Measurements from ENCODE around the gene ALDH3A2.

Gene ALDH3A2

GRCh38 chr17:19626079-19626478 lies 22.5 kb upstream of the ALDH3A2 start:
- no peak overlapping the region for H3K27ac ChIP-seq (ENCODE audit: low read length)
- H3K27me3 ChIP-seq (ENCODE audit: low read depth, low read length) = no peaks in the 10 kb centered on the region
- no peak overlapping the region for H3K4me3 ChIP-seq (ENCODE audit: low read length)
- no peak overlapping the region for H3K4me2 ChIP-seq (ENCODE audit: low read length)
- H3K9ac ChIP-seq (ENCODE audit: low read length) = no peak overlapping the region
- no peaks in the 10 kb centered on the region for H3K36me3 ChIP-seq (replicated peaks; ENCODE audit: low read depth, low read length)
- no peak overlapping the region for H2AFZ ChIP-seq (ENCODE audit: low read depth, low read length)
- H3K4me1 ChIP-seq (ENCODE audit: low read length) = no peaks in the 10 kb centered on the region
- TF ChIP-seq EZH2phosphoT487 (IDR thresholded peaks at IDR 0.05; ENCODE audit: low read depth) = no peak
- no peak for TF ChIP-seq CTCF (IDR thresholded peaks at IDR 0.05; ENCODE audit: low read depth, low read length)
- H4K20me1 ChIP-seq (ENCODE audit: insufficient read depth, low read length) = no peaks in the 10 kb centered on the region
- no peaks in the 10 kb centered on the region for H3K79me2 ChIP-seq (ENCODE audit: low read length)
- no peaks in the 10 kb centered on the region for H3K9me3 ChIP-seq (ENCODE audit: insufficient read depth, low read length)

GRCh38 chr17:19629449-19629848 lies 19.1 kb upstream of the ALDH3A2 start:
- Histone ChIP-seq H3K4me2 (ENCODE audit: low read length) (no peak overlapping the region), H3K4me1 (ENCODE audit: low read length) (no peaks in the 10 kb centered on the region), H3K27me3 (ENCODE audit: low read depth, low read length) (no peaks in the 10 kb centered on the region), H3K79me2 (ENCODE audit: low read length) (no peaks in the 10 kb centered on the region), H3K36me3 (replicated peaks; ENCODE audit: low read depth, low read length) (no peaks in the 10 kb centered on the region), H3K4me3 (ENCODE audit: low read length) (no peak overlapping the region), H3K9me3 (ENCODE audit: insufficient read depth, low read length) (no peaks in the 10 kb centered on the region), H3K27ac (ENCODE audit: low read length) (no peak overlapping the region), H4K20me1 (ENCODE audit: insufficient read depth, low read length) (no peaks in the 10 kb centered on the region), H3K9ac (ENCODE audit: low read length) (no peak overlapping the region), H2AFZ (ENCODE audit: low read depth, low read length) (no peak overlapping the region)
- TF ChIP-seq CTCF (IDR thresholded peaks at IDR 0.05; ENCODE audit: low read depth, low read length) (no peak), EZH2phosphoT487 (IDR thresholded peaks at IDR 0.05; ENCODE audit: low read depth) (no peak)

GRCh38 chr17:19630035-19630434 lies 18.5 kb upstream of the ALDH3A2 start:
- Histone ChIP-seq H3K27me3 (ENCODE audit: low read depth, low read length) (no peaks in the 10 kb centered on the region), H3K4me2 (ENCODE audit: low read length) (no peak overlapping the region), H3K9me3 (ENCODE audit: insufficient read depth, low read length) (no peaks in the 10 kb centered on the region), H3K36me3 (replicated peaks; ENCODE audit: low read depth, low read length) (no peaks in the 10 kb centered on the region), H4K20me1 (ENCODE audit: insufficient read depth, low read length) (no peaks in the 10 kb centered on the region), H3K9ac (ENCODE audit: low read length) (no peak overlapping the region), H2AFZ (ENCODE audit: low read depth, low read length) (no peak overlapping the region), H3K27ac (ENCODE audit: low read length) (no peak overlapping the region), H3K4me1 (ENCODE audit: low read length) (no peaks in the 10 kb centered on the region), H3K4me3 (ENCODE audit: low read length) (no peak overlapping the region), H3K79me2 (ENCODE audit: low read length) (no peaks in the 10 kb centered on the region)
- TF ChIP-seq CTCF (IDR thresholded peaks at IDR 0.05; ENCODE audit: low read depth, low read length) = no peak
- TF ChIP-seq EZH2phosphoT487 (IDR thresholded peaks at IDR 0.05; ENCODE audit: low read depth) = no peak

- Histone ChIP-seq H3K9ac (ENCODE audit: low read length) (no peak overlapping the region), H3K4me3 (ENCODE audit: low read length) (no peak overlapping the region), H3K4me2 (ENCODE audit: low read length) (no peak overlapping the region), H3K4me1 (ENCODE audit: low read length) (no peaks in the 10 kb centered on the region), H3K27ac (ENCODE audit: low read length) (no peak overlapping the region), H2AFZ (ENCODE audit: low read depth, low read length) (no peak overlapping the region), H3K9me3 (ENCODE audit: insufficient read depth, low read length) (no peaks in the 10 kb centered on the region), H3K27me3 (ENCODE audit: low read depth, low read length) (no peaks in the 10 kb centered on the region), H3K36me3 (replicated peaks; ENCODE audit: low read depth, low read length) (no peaks in the 10 kb centered on the region), H3K79me2 (ENCODE audit: low read length) (no peaks in the 10 kb centered on the region), H4K20me1 (ENCODE audit: insufficient read depth, low read length) (no peaks in the 10 kb centered on the region)
- no peak for TF ChIP-seq CTCF (IDR thresholded peaks at IDR 0.05; ENCODE audit: low read depth, low read length)
- TF ChIP-seq EZH2phosphoT487 (IDR thresholded peaks at IDR 0.05; ENCODE audit: low read depth) = no peak
Observed at GRCh38 chr17:19630661-19631060, 17.9 kb upstream of the ALDH3A2 start.

Measured in OCI-LY3 (cell line).